Epithelial cell of esophagus (primary cell): ENCODE results near the gene WDR86.

Experiments
- DNase-seq: peaks from one replicate; pipeline ENCODE4 v3.0.0; 2010; ENCODE audit warnings: low read depth
- H3K4me3 ChIP-seq: 2 replicates; pipeline ENCODE4 v1.5.1; 2011; ENCODE audit warnings: mild to moderate bottlenecking, low read length, control low read depth
- CTCF ChIP-seq: IDR thresholded peaks from 2 replicates; pipeline ENCODE4 v1.5.1; 2011; ENCODE audit warnings: low read depth, mild to moderate bottlenecking, low read length, control low read depth, inconsistent platforms; ENCODE audit not compliant: insufficient read depth; ENCODE audit errors: missing control alignments

WDR86 gene

GRCh38 chr7:151422212-151422611 is 12.4 kb upstream of the WDR86 start:
- TF ChIP-seq CTCF: no peak
- DNase-seq: no peak
- no peak overlapping the region for H3K4me3 ChIP-seq

GRCh38 chr7:151420144-151420543 is 10.3 kb upstream of the WDR86 start:
- no peak for TF ChIP-seq CTCF
- no peak overlapping the region for H3K4me3 ChIP-seq
- DNase-seq: no peak

- no peak for DNase-seq
- no peak overlapping the region for H3K4me3 ChIP-seq
- TF ChIP-seq CTCF: no peak
Observed at GRCh38 chr7:151416941-151417315, 7.1 kb upstream of the WDR86 start.

GRCh38 chr7:151416112-151416940 is 6.5 kb upstream of the WDR86 start:
- DNase-seq: no peak

GRCh38 chr7:151415375-151416105 is 5.7 kb upstream of the WDR86 start:
- DNase-seq: peak; percentile 94
- TF ChIP-seq CTCF: no peak
- H3K4me3 ChIP-seq: no peak overlapping the region

More at GRCh38 chr7:151416112-151416940, 6.5 kb upstream of the WDR86 start:
- H3K4me3 ChIP-seq: no peak overlapping the region
- TF ChIP-seq CTCF: no peak

- DNase-seq: no peak
- H3K4me3 ChIP-seq: no peak overlapping the region
- TF ChIP-seq CTCF: no peak
Observed at GRCh38 chr7:151413241-151413640, 3.4 kb upstream of the WDR86 start.
